Muscle of leg (tissue), 11 donors: ENCODE measurements around the gene MALAT1. TPM values are rescaled to one million over a fixed set of nuclear protein-coding genes. Genes with fewer than 3 reads are reported as not detected.

Experiments
- DNase-seq: peaks from one replicate; pipeline ENCODE4 v3.0.0; 2013
- H3K27ac ChIP-seq: one replicate; pipeline ENCODE4 v1.5.1; 2013; ENCODE audit warnings: mild to moderate bottlenecking, low read length, control low read depth
- H3K27me3 ChIP-seq: one replicate; pipeline ENCODE4 v1.6.1; 2013; ENCODE audit warnings: low read length; ENCODE audit not compliant: control insufficient read depth, insufficient read depth
- H3K36me3 ChIP-seq: one replicate; pipeline ENCODE4 v1.6.1; 2013; ENCODE audit warnings: low read length; ENCODE audit not compliant: control insufficient read depth, insufficient read depth
- H3K4me1 ChIP-seq: one replicate; pipeline ENCODE4 v1.6.1; 2013; ENCODE audit warnings: low read length; ENCODE audit not compliant: control insufficient read depth, insufficient read depth
- H3K4me3 ChIP-seq: one replicate; pipeline ENCODE4 v1.5.1; 2013; ENCODE audit warnings: low read length, control low read depth
- H3K9me3 ChIP-seq: replicated peaks from 2 replicates; pipeline ENCODE4 v1.6.1; 2013; ENCODE audit warnings: low read depth, low read length; ENCODE audit not compliant: control insufficient read depth
- WGBS: methylation state at CpG from one replicate; pipeline ENCODE4 v1.1.5; 2013; ENCODE audit warnings: missing lambda C conversion rate; ENCODE audit not compliant: insufficient coverage; 5-methylcytosine and 5-hydroxymethylcytosine counted together
- polyA plus RNA-seq, 8 donors: library from polyadenylated mRNA; unstranded; fragments of 120-200 nt; gene quantifications; one replicate each; pipeline versions ENCODE4 v1.2.1 to v1.2.3, GENCODE V29; 2013; ENCODE audit warnings: inconsistent platforms in 1 of 8, low replicate concordance in 1 of 8; ENCODE audit not compliant: insufficient read length in 8 of 8, insufficient read depth in 1 of 8
- total RNA-seq: library from RNA; stranded (reverse); fragments of 120-200 nt; gene quantifications from one replicate; pipeline ENCODE4 v1.2.4, GENCODE V29; 2013

MALAT1 gene
- total and polyA plus RNA-seq, 9 donors, result 135 to 4,773 (median 174) TPM

DNA sequence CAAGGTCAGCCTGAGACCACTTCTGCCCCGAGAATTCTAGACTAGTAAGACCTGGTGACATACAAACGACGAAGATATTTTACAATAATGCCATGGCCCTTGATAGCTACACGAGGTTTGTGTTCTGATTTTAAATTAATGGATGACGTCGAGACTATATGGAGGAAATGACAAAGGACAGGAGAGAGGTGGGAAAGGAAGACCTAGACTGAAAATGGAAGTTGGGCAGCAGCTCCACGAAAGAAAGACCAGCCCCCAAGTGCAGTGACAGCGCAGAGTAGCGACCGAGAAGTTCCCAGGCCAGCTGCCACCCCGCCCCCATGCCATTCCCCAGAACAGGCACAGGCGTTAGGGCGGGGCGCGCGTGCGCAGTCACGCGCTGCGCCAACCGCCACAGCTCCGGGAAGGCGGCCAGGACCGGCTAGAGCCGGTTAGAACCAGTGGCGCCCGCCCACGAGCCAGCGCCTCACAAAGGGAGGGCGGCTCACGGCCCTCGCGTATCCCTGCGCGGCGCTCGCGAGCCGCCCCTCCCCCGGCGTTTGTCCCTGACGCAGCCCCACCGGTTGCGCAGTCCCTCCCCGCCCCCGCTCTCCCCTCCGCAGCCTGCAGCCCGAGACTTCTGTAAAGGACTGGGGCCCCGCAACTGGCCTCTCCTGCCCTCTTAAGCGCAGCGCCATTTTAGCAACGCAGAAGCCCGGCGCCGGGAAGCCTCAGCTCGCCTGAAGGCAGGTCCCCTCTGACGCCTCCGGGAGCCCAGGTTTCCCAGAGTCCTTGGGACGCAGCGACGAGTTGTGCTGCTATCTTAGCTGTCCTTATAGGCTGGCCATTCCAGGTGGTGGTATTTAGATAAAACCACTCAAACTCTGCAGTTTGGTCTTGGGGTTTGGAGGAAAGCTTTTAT lies 1.5 kb upstream of the MALAT1 start:
- Histone ChIP-seq H3K27ac (peak overlapping the region; percentile 100), H3K4me3 (peak overlapping the region; percentile 85), H3K9me3 (no peaks in the 10 kb centered on the region), H3K27me3 (no peaks in the 10 kb centered on the region), H3K4me1 (peaks cover 47% of the 10 kb centered on the region), H3K36me3 (peaks cover 16% of the 10 kb centered on the region)
- DNase-seq, result peak; percentile 99
- 0% methylated on average over 53 of the region's 61 CpGs for WGBS

DNA sequence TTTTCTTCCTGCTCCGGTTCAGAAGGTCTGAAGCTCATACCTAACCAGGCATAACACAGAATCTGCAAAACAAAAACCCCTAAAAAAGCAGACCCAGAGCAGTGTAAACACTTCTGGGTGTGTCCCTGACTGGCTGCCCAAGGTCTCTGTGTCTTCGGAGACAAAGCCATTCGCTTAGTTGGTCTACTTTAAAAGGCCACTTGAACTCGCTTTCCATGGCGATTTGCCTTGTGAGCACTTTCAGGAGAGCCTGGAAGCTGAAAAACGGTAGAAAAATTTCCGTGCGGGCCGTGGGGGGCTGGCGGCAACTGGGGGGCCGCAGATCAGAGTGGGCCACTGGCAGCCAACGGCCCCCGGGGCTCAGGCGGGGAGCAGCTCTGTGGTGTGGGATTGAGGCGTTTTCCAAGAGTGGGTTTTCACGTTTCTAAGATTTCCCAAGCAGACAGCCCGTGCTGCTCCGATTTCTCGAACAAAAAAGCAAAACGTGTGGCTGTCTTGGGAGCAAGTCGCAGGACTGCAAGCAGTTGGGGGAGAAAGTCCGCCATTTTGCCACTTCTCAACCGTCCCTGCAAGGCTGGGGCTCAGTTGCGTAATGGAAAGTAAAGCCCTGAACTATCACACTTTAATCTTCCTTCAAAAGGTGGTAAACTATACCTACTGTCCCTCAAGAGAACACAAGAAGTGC lies 661 bp upstream of the MALAT1 start:
- DNase-seq, result peak; percentile 87
- H3K4me3 ChIP-seq, result peak overlapping the region; percentile 85
- peaks cover 22% of the 10 kb centered on the region for H3K36me3 ChIP-seq
- H3K9me3 ChIP-seq, result no peaks in the 10 kb centered on the region
- no peaks in the 10 kb centered on the region for H3K27me3 ChIP-seq
- H3K4me1 ChIP-seq, result peaks cover 39% of the 10 kb centered on the region
- peak overlapping the region; percentile 100 for H3K27ac ChIP-seq
- 2% methylated on average over 17 of the region's 24 CpGs for WGBS

DNA sequence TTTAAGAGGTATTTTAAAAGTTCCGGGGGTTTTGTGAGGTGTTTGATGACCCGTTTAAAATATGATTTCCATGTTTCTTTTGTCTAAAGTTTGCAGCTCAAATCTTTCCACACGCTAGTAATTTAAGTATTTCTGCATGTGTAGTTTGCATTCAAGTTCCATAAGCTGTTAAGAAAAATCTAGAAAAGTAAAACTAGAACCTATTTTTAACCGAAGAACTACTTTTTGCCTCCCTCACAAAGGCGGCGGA lies 193 bp upstream of the MALAT1 start:
- Histone ChIP-seq H3K27ac (peak overlapping the region; percentile 100), H3K36me3 (peaks cover 24% of the 10 kb centered on the region), H3K27me3 (no peaks in the 10 kb centered on the region), H3K4me3 (peak overlapping the region; percentile 85), H3K4me1 (peaks cover 34% of the 10 kb centered on the region), H3K9me3 (no peaks in the 10 kb centered on the region)
- WGBS, result 0% methylated on average over 3 of the region's 6 CpGs
- DNase-seq, result no peak

DNA sequence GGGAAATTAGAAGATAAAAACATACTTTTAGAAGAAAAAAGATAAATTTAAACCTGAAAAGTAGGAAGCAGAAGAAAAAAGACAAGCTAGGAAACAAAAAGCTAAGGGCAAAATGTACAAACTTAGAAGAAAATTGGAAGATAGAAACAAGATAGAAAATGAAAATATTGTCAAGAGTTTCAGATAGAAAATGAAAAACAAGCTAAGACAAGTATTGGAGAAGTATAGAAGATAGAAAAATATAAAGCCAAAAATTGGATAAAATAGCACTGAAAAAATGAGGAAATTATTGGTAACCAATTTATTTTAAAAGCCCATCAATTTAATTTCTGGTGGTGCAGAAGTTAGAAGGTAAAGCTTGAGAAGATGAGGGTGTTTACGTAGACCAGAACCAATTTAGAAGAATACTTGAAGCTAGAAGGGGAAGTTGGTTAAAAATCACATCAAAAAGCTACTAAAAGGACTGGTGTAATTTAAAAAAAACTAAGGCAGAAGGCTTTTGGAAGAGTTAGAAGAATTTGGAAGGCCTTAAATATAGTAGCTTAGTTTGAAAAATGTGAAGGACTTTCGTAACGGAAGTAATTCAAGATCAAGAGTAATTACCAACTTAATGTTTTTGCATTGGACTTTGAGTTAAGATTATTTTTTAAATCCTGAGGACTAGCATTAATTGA lies 1.0 kb downstream of the MALAT1 start:
- DNase-seq, result no peak
- no peaks in the 10 kb centered on the region for H3K9me3 ChIP-seq
- H3K27ac ChIP-seq, result peak overlapping the region; percentile 100
- peaks cover 25% of the 10 kb centered on the region for H3K4me1 ChIP-seq
- peaks cover 35% of the 10 kb centered on the region for H3K36me3 ChIP-seq
- WGBS, result no CpG with 5 or more reads among the region's 3 CpGs
- H3K4me3 ChIP-seq, result peak overlapping the region; percentile 85
- H3K27me3 ChIP-seq, result no peaks in the 10 kb centered on the region

DNA sequence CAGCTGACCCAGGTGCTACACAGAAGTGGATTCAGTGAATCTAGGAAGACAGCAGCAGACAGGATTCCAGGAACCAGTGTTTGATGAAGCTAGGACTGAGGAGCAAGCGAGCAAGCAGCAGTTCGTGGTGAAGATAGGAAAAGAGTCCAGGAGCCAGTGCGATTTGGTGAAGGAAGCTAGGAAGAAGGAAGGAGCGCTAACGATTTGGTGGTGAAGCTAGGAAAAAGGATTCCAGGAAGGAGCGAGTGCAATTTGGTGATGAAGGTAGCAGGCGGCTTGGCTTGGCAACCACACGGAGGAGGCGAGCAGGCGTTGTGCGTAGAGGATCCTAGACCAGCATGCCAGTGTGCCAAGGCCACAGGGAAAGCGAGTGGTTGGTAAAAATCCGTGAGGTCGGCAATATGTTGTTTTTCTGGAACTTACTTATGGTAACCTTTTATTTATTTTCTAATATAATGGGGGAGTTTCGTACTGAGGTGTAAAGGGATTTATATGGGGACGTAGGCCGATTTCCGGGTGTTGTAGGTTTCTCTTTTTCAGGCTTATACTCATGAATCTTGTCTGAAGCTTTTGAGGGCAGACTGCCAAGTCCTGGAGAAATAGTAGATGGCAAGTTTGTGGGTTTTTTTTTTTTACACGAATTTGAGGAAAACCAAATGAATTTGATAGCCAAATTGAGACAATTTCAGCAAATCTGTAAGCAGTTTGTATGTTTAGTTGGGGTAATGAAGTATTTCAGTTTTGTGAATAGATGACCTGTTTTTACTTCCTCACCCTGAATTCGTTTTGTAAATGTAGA lies 1.7 kb downstream of the MALAT1 start:
- peak; percentile 75 for DNase-seq
- 0% methylated on average over 11 of the region's 20 CpGs for WGBS
- peak overlapping the region; percentile 85 for H3K4me3 ChIP-seq
- H3K36me3 ChIP-seq, result peaks cover 42% of the 10 kb centered on the region
- peak overlapping the region; percentile 100 for H3K27ac ChIP-seq
- no peaks in the 10 kb centered on the region for H3K27me3 ChIP-seq
- no peaks in the 10 kb centered on the region for H3K9me3 ChIP-seq
- peaks cover 27% of the 10 kb centered on the region for H3K4me1 ChIP-seq

DNA sequence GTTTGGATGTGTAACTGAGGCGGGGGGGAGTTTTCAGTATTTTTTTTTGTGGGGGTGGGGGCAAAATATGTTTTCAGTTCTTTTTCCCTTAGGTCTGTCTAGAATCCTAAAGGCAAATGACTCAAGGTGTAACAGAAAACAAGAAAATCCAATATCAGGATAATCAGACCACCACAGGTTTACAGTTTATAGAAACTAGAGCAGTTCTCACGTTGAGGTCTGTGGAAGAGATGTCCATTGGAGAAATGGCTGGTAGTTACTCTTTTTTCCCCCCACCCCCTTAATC lies 2.3 kb downstream of the MALAT1 start:
- no CpG with 5 or more reads among the region's 2 CpGs for WGBS
- H3K36me3 ChIP-seq, result peaks cover 48% of the 10 kb centered on the region
- peak overlapping the region; percentile 100 for H3K27ac ChIP-seq
- H3K4me1 ChIP-seq, result peaks cover 27% of the 10 kb centered on the region
- H3K9me3 ChIP-seq, result no peaks in the 10 kb centered on the region
- peak overlapping the region; percentile 85 for H3K4me3 ChIP-seq
- H3K27me3 ChIP-seq, result no peaks in the 10 kb centered on the region
- no peak for DNase-seq

DNA sequence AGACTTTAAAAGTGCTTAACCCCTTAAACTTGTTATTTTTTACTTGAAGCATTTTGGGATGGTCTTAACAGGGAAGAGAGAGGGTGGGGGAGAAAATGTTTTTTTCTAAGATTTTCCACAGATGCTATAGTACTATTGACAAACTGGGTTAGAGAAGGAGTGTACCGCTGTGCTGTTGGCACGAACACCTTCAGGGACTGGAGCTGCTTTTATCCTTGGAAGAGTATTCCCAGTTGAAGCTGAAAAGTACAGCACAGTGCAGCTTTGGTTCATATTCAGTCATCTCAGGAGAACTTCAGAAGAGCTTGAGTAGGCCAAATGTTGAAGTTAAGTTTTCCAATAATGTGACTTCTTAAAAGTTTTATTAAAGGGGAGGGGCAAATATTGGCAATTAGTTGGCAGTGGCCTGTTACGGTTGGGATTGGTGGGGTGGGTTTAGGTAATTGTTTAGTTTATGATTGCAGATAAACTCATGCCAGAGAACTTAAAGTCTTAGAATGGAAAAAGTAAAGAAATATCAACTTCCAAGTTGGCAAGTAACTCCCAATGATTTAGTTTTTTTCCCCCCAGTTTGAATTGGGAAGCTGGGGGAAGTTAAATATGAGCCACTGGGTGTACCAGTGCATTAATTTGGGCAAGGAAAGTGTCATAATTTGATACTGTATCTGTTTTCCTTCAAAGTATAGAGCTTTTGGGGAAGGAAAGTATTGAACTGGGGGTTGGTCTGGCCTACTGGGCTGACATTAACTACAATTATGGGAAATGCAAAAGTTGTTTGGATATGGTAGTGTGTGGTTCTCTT lies 2.8 kb downstream of the MALAT1 start:
- Histone ChIP-seq H3K27me3 (no peaks in the 10 kb centered on the region), H3K36me3 (peaks cover 53% of the 10 kb centered on the region), H3K27ac (peak overlapping the region; percentile 100), H3K4me1 (peaks cover 26% of the 10 kb centered on the region), H3K4me3 (peak overlapping the region; percentile 85), H3K9me3 (no peaks in the 10 kb centered on the region)
- 0% methylated on average over 3 of the region's 3 CpGs for WGBS
- DNase-seq, result peak; percentile 62

DNA sequence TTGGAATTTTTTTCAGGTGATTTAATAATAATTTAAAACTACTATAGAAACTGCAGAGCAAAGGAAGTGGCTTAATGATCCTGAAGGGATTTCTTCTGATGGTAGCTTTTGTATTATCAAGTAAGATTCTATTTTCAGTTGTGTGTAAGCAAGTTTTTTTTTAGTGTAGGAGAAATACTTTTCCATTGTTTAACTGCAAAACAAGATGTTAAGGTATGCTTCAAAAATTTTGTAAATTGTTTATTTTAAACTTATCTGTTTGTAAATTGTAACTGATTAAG lies 3.4 kb downstream of the MALAT1 start:
- Histone ChIP-seq H3K4me1 (peaks cover 28% of the 10 kb centered on the region), H3K4me3 (peak overlapping the region; percentile 85), H3K9me3 (no peaks in the 10 kb centered on the region), H3K36me3 (peaks cover 59% of the 10 kb centered on the region), H3K27me3 (no peaks in the 10 kb centered on the region), H3K27ac (peak overlapping the region; percentile 100)
- DNase-seq, result no peak

DNA sequence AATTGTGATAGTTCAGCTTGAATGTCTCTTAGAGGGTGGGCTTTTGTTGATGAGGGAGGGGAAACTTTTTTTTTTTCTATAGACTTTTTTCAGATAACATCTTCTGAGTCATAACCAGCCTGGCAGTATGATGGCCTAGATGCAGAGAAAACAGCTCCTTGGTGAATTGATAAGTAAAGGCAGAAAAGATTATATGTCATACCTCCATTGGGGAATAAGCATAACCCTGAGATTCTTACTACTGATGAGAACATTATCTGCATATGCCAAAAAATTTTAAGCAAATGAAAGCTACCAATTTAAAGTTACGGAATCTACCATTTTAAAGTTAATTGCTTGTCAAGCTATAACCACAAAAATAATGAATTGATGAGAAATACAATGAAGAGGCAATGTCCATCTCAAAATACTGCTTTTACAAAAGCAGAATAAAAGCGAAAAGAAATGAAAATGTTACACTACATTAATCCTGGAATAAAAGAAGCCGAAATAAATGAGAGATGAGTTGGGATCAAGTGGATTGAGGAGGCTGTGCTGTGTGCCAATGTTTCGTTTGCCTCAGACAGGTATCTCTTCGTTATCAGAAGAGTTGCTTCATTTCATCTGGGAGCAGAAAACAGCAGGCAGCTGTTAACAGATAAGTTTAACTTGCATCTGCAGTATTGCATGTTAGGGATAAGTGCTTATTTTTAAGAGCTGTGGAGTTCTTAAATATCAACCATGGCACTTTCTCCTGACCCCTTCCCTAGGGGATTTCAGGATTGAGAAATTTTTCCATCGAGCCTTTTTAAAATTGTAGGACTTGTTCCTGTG lies 3.9 kb downstream of the MALAT1 start:
- DNase-seq, result peak; percentile 75
- peaks cover 33% of the 10 kb centered on the region for H3K4me1 ChIP-seq
- H3K27me3 ChIP-seq, result no peaks in the 10 kb centered on the region
- no peaks in the 10 kb centered on the region for H3K9me3 ChIP-seq
- peaks cover 61% of the 10 kb centered on the region for H3K36me3 ChIP-seq
- H3K27ac ChIP-seq, result peak overlapping the region; percentile 100
- WGBS, result no CpG with 5 or more reads among the region's 6 CpGs
- H3K4me3 ChIP-seq, result peak overlapping the region; percentile 85
